ENCODE results near the gene NUDT16L1. TPM values are rescaled to one million over a fixed set of nuclear protein-coding genes. Genes with fewer than 3 reads are reported as not detected.

Gene NUDT16L1
- total RNA-seq, 1 experiment from 2014 or later: 42.0 TPM

GRCh38 chr16:4693296-4693955, at the start of gene NUDT16L1 (continued):
- no peak for TF ChIP-seq ERG (CRISPR knock-in tag; IDR thresholded peaks at IDR 0.05)
- TF ChIP-seq SMAD3 (CRISPR knock-in tag; IDR thresholded peaks at IDR 0.05; ENCODE audit: borderline replicate concordance): no peak
- no peak for TF ChIP-seq AFF4 (CRISPR knock-in tag; IDR thresholded peaks at IDR 0.05; ENCODE audit: borderline replicate concordance)
- TF ChIP-seq USF2 (CRISPR knock-in tag; IDR thresholded peaks at IDR 0.05): no peak; the same call in 1 of the 2 replicates
- no peak for TF ChIP-seq IRF1 (CRISPR knock-in tag; IDR thresholded peaks at IDR 0.05)
- peak; percentile 37; the same call in 1 of the 2 replicates for TF ChIP-seq MAX (CRISPR knock-in tag; IDR thresholded peaks at IDR 0.05)

- Mint-ChIP-seq H3K27me3 (ENCODE audit: low read depth) (no peaks in the 10 kb centered on the region; the same call in 1 of the 2 replicates), H3K4me3 (no peak overlapping the region), H3K27ac (peak overlapping the region; percentile 83), H3K36me3 (peaks cover 6% of the 10 kb centered on the region), H3K4me1 (no peaks in the 10 kb centered on the region), H3K9me3 (no peaks in the 10 kb centered on the region)
- ChIA-PET POLR2A (no interaction called here), CTCF (interaction anchor here (0.8 to 1.7 kb wide), 2 partner anchors 13 to 23 kb away, joined by 4 to 7 read pairs; partner anchors contain the start of gene MGRN1)
- DNase-seq (ENCODE audit: low spot score) (no peak), ATAC-seq (no peak)
- TF ChIP-seq OVOL2 (CRISPR knock-in tag; IDR thresholded peaks at IDR 0.05; ENCODE audit: borderline replicate concordance) (no peak), CBFB (CRISPR knock-in tag; IDR thresholded peaks at IDR 0.05; ENCODE audit: low read depth) (no peak), FOXP1 (CRISPR knock-in tag; IDR thresholded peaks at IDR 0.05; ENCODE audit: borderline replicate concordance) (no peak), IRF2 (CRISPR knock-in tag; IDR thresholded peaks at IDR 0.05; ENCODE audit: borderline replicate concordance, low read depth) (no peak), ZMAT4 (CRISPR knock-in tag; IDR thresholded peaks at IDR 0.05) (no peak), PRRX2 (CRISPR knock-in tag; IDR thresholded peaks at IDR 0.05) (no peak), PRDM15 (CRISPR knock-in tag; IDR thresholded peaks at IDR 0.05) (no peak), ZNF219 (CRISPR knock-in tag; IDR thresholded peaks at IDR 0.05; ENCODE audit: borderline replicate concordance) (no peak), GTF2I (CRISPR knock-in tag; conservative IDR thresholded peaks at IDR 0.05) (no peak), TCF7 (CRISPR knock-in tag; IDR thresholded peaks at IDR 0.05; ENCODE audit: low read depth) (no peak), ZSCAN18 (CRISPR knock-in tag; IDR thresholded peaks at IDR 0.05) (no peak), NR2C2 (CRISPR knock-in tag; IDR thresholded peaks at IDR 0.05) (no peak), MYBL2 (CRISPR knock-in tag; IDR thresholded peaks at IDR 0.05) (no peak), ZBTB21 (CRISPR knock-in tag; IDR thresholded peaks at IDR 0.05; ENCODE audit: borderline replicate concordance) (no peak), NR1H2 (CRISPR knock-in tag; IDR thresholded peaks at IDR 0.05) (no peak), CREB1 (CRISPR knock-in tag; IDR thresholded peaks at IDR 0.05) (no peak)
These were observed 46.4 kb upstream of the NUDT16L1 start for GRCh38 chr16:4646773-4647643.
